HG03521 (cell line): Measurements from ENCODE around the gene SERINC4.
"Not testable (repeated sequence)": the region's sequence is repeated elsewhere in the genome, so short reads cannot be mapped to it uniquely, and the experiment has no call there.

Experiments used
- ATAC-seq: cut with Tn5 transposase; IDR thresholded peaks from one replicate; pipeline ENCODE4 v1.9.1; 2021; ENCODE audit warnings: mild to moderate bottlenecking, moderate library complexity; ENCODE audit not compliant: unreplicated experiment

The SERINC4 gene

DNA sequence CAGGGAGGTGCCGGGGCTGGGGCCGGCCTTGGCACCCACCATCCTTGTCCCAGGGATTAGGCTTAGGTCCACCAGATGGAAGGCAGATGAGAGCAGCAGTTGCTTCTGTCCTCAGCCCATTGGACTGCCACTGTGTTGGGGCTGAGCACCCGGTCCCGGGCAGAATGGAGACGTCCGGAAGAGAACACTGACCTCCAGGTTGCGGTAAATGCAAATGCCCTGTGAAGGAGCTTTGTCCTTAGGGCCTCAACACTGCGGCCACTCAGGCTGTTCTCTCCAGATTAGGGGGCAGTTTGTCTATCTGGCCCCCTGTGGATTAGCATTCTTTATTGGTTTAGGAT is at the start of gene SERINC4:
Gene SERINC4, minus strand, starts transcription at position 276 of the 341 bp plus-strand sequence. Its CDS starts 234 bp downstream, at position 42.
- ATAC-seq: no peak

DNA sequence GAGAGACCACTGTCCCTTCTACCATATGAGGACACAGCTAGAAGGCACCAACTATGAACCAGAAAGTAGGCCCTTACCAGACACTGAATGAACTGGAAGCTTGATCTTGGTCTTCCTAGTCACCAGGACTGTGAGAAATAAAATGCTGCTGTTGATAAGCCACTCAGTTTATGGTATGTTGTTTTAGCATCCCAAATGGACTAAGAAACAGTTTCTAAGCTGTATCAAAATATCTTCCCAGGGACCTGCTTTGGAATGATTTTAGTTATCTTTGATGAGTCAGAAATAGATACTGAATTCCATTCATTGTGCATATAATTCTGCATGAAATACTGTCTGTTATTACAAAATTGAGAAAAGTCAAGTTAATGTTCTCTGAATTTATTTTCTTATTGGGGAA is 45.4 kb upstream of the SERINC4 start:
- ATAC-seq: no peak

DNA sequence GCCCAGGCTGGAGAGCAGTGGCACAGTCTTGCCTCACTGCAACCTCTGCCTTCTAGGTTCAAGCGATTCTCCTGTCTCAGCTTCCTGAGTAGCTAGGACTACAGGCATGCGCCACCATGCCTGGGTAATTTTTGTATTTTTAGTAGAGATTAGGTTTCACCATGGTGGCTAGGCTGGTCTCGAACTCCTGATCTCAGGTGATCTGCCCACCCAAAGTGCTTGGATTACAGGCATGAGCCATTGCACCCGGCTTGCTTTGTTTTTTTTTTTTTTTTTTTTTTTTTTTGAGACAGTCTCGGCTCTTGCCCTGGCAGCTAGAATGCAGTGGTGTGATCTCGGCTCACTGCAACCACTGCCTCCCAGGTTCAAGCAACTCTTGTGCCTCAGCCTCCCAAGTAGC is 32.5 kb upstream of the SERINC4 start:
- ATAC-seq: not testable (repeated sequence)

DNA sequence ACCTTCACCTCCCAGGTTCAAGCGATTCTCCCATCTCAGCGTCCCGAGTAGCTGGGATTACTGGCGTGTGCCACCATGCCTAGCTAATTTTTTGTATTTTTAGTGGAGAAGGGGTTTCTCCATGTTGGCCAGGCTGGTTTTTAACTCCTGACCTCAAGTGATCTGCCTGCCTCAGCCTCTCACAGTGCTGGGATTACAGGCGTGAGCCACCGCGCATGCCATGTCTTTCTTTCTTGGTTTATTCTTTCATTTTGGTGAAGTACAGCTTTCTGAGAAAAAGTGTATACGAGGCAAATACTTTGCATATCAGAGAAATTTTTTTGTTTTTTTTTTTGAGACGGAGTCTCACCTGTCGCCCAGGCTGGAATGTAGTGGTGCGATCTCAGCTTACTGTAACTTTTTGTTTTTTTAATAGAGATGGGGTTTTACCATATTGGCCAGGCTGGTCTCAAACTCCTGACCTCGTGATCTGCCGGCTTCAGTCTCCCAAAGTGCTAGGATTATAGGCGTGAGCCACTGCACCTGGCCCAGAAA is 31.6 kb upstream of the SERINC4 start:
- not testable (repeated sequence) for ATAC-seq

DNA sequence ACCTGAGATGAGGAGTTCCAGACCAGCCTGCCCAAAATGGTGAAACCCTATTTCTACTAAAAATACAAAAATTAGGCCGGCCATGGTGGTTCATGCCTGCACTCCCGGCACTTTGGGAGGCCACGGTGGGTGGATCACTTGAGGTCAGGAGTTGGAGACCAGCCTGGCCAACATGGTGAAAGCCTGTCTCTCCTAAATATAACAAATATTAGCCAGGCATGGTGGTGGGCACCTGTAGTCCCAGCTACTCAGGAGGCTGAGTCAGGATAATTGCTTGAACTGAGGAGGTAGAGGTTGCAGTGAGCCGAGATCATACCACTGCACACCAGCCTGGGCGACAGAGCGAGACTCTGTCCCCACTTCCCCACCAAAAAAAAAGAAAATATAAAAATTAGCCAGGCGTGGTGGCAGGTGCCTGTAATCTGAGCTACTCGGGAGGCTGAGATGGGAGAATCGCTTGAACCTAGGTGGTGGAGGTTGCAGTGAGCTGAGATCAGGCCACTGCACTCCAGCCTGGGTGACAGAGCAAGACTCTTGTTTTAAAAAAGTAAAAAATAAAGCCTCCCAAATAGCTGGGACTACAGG is 30.8 kb upstream of the SERINC4 start:
- not testable (repeated sequence) for ATAC-seq

DNA sequence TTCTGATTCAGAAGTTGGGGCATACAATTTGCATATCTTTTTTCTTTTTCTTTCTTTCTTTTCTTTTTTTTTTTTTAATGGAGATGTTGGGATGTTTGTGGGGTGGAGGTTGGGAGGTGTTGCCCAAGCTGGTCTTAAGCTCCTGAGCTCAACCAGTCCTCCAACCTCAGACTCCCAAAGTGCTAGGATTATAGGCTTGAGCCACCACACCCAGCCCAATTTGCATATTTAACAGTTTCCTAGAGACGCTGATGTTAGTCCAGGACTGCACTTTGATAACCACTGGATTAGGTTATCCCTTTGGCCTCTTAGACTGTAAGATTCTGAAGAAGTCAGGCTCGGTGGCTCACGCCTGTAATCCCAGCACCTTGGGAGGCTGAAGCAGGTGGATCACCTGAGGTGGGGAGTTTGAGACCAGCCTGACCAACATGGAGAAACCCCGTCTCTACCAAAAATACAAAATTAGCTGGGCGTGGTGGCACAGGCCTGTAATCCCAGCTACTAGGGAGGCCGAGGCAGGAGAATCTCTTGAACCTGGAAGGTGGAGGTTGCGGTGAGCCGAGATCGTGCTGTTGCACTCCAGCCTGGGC is 30.0 kb upstream of the SERINC4 start:
- not testable (repeated sequence) for ATAC-seq

DNA sequence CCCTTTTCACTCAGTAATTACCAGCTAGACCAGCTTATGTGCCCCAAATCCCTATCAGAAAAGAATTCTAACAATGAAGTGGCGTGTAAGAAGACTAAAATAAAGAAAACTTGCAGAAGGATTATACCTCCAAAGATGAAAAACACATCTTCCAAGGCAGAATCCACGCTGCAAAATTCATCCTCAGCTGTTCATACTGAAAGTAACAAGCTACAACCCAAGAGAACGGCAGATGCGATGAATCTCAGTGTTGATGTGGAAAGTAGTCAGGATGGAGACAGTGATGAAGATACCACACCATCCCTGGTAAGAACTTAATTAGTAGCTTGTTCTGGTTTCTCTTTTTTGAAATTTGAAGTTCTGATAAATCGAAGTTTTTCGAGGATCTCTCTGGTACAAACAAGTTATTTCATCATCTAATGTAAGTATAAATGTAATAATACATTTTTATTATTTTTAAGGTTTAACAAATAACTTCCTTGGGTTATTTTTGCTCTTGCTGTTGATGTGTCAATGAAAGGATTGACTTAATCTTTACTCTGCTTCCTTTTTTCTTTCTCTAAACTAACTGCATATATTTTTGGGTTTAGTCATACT is 28.1 kb upstream of the SERINC4 start:
- no peak for ATAC-seq

DNA sequence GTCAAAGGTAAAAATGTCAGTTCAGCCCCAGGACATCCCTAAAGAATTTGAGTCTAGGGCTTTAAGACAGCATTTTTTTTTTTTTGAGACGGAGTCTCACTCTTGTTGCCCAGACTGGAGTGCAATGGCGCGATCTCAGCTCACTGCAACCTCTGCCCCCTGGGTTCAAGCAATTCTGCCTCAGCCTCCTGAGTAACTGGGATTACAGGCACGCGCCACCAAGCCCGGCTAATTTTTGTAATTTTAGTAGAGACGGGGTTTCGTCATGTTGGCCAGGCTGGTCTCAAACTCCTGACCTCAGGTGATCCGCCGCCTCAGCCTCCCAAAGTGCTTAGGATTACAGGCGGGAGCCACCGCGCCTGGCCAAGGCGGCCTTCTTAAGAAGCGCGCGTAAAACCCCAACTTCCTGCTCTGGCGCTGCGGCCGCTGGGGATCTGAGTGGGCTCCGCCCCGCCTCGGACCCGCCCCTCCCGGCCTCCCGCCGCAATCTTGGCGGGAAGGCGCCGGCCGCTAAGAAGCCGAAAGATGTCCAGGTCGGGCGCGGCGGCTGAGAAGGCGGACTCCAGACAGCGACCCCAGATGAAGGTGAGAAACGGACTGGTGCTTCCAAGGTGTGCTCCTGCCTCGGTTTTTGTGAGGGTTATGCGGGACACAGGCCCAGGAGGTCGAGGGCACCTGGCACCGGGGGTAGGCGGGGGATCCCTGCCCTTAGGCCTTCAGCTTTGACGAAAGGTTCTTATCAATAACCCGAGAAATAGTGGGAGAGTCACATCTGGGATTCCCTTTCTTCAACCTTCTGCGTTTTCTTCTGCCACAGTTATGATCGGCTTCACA is 26.7 kb upstream of the SERINC4 start, which contains the start of gene WDR76:
Gene WDR76, plus strand, starts transcription at position 495 of the 834 bp plus-strand sequence. Its CDS starts 31 bp downstream, at position 526.
- ATAC-seq: peak; percentile 50

DNA sequence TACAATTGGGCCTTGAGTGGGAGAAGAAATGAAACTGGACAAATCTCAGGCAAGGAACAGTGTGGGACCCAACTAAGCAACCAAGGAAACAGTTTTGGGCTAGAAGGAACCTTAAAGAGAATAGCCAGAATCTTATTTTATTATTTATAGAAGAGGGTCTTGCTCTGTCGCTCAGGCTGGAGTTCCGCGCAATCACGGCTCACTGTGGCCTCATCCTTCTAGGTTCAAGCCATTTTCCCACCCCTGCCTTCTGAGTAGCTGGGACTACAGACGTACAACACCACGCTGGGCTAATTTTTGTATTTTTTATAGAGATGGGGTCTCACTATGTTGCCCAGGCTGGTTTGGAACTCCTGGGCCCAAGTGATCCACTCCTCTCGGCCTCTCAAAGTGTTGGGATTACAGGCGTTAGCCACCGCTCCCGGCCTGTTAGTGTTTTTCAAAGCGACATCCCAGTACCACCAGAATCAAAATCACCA is 26.0 kb upstream of the SERINC4 start:
- no peak for ATAC-seq

DNA sequence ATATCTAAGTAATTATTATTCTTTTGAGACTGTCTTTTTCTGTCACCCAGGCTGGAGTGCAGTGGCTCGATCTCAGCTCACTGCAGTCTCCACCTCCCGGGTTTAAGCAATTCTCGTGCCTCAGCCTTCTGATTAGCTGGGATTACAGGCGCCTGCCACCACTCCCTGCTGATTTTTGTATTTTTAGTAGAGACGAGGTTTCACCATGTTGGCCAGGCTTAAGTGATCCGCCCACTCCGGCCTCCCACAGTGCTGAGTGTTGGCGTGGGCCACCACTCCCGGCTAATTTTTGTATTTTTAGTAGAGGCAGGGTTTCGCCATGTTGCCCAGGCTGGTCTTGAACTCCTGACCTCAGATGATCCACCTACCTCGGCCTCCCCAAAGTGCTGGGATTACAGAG is 25.3 kb upstream of the SERINC4 start:
- ATAC-seq: not testable (repeated sequence)

DNA sequence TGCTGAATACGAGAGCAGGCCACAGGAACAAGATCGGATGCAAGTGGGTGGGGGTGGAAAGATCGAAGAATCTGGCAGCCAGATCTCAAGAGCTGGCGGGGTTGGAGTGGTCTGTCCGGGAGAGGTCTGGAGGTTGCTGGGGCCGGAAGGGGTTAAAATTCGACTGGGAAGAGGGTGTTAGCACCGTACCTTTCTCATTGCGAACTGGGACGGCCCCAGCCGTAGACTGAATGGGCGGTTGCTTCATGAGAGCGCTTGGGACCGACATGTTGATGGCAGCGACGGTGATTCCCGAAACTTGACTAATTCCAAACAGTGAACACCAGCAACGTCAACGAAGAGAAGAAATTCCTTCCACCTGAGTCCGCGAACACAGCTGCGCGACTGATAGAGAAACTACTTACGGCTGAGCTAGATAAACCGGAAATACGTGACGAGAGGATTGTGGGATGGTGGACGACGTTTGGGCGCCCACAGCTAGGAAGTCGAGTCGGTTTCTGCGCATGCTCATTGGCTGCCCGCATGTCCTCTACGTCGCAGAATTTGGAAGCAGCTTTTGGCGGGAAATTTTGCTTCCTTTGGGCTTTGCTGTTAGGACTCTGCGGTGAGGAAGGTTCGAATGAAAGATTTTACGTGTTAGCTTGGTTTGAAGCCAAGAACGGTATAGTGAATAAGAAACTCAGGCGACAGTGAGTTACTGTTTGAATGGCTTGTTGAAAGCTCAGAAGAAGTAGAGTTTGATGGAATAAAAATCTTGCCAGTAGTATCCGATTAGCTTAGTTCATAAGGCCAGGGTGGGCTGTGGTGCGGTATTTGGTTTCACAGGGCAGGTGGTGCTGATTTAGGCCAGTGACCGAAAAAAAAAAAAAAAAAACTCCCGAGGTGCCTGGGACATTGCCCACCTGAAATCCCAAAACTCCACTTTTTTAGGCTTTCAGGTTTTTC is 24.6 kb upstream of the SERINC4 start, which contains the start of gene MFAP1:
Gene MFAP1, minus strand, starts transcription at position 389 of the 945 bp plus-strand sequence. Its CDS starts 121 bp downstream, at position 268.
- ATAC-seq: peak; percentile 77

DNA sequence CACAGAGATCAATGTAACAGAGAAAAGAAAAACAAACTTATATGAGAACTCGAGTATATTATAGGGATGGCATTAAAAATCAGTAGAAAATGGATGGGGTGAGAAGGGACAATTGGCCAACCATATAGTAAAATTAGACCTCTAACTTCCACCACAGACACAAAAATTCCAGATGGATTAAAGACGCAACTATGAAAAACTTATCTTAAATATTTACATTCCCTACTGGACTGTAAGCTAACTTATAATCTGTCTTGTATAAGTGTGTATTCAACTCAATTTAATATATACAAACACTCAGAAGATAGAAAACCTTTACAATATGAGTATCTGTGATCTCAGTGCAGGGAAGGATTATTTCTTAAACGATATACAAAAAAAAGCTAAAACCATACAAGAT is 21.5 kb upstream of the SERINC4 start:
- no peak for ATAC-seq

DNA sequence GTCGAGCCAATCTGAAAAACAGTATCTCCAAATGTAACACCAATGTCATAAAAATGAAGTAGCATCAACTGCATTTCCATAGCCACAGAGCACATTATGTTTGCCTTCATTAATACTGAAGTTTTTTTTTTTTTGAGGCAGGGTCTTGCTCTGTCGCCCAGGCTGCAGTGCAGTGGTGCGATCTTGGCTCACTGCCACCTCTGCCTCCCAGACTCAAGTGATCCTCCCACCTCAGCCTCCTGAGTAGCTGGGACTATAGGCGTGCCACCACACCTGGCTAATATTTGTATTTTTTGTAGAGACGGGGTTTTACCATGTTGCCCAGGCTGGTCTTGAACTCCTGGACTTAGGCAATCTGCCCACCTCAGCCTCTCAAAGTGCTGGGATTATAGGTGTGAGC is 15.0 kb upstream of the SERINC4 start:
- ATAC-seq: not testable (repeated sequence)

DNA sequence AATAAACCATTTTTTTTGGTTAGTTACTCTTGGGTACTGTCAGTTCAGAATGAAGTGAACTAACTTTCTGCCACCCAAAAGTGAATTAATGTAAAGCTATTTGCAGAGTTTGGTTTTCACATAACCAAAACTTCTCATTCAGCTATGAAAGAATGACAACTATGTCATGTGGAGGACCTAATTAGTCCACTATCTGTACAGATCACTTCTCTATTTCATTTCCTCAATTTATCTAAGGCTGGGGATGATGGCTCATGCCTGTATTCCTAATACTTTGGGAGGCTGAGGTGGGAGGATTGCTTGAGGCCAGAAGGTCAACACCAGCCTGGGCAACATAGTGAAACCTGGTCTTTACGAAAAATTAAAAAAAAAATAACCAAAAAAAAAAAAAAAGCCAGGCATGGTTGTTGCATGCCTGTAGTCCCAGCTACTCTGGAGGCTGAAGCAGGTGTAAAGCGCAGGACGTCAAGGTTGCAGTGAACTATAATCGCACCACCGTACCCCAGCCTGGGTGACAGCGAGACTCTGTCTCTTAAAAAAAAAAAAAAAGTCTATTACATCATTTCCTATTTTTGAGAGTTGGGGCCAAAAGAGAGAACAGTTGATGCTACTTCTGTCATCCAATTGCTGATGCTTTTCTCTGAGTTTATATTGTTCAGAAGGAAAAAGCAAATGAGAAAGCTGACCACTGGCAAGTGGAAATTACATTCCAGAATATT is 9.1 kb upstream of the SERINC4 start:
- ATAC-seq: no peak

DNA sequence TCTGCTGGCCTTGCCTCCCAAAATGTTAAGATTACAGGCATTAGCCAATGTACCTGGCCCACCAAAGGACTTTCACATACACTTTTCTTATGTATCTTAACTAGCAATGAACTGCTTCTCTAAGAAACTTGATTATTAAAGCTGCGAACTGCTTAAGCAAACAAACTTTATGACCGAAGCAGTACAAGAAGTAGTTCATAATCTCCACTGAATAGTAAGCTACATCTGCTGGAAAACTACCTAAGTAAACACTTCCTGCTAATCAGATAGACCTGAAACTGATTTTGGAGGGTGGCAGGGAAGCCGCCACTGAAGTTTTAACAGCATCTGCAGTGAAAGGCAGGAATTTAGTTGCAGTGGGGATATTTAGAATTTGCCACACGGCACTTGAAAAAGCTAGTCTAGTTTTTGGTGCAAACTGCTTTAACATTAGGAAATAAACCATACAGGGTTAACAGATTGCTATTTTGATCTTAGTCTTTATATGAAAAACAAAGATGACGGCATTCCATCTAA is 8.5 kb upstream of the SERINC4 start:
- no peak for ATAC-seq

DNA sequence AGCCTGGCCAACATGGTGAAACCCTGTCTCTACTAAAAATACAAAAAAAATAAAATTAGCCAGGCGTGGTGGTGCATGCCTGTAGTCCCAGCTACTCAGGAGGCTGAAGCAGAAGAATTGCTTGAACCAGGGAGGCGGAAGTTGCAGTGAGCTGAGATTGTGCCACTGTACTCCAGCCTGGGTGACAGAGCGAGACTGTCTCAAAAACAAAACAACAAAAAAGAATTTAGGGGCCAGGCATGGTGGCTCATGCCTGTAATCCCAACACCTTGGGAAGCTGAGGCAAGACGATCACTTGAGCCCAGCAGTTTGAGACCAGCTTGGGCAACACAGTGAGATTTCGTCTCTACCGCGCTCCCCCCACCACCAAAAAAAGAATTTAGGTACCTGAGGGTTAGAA is 2.7 kb upstream of the SERINC4 start:
- not testable (repeated sequence) for ATAC-seq

DNA sequence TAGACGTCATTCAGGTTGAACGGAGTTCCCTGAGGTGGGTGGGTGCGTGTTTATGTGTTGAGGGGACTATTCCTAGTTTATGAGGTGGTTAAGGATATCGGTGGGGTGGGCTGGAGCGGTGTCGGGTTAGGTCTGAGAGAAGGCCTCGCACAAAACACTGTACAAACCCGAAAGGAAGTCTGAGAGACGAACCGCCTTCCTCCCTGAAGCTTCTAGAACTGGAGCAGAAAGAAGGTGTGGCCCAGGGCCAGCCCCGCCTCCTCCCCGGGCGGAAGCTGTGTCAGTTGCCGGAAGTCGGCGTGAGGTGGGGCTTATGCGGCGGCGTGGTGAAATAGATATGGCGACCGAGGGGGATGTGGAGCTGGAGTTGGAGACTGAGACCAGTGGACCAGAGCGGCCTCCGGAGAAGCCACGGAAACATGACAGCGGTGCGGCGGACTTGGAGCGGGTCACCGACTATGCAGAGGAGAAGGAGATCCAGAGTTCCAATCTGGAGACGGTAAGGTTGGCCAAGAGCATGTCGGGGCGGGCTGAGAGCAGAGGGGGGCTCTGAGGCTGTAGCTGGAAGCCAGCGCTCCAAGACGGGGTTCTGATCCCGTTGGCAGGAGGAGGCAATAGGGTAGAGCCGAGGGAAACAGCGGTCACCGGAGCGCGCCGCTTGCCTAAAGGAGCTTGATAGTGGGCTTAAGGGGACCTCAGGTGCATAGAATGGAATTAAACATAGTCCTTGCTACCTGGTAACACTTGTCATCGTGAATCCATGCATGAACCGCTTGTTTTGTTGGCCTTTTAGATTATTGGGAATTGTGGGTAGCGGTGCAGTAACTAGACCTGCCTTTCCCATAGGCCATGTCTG is 494 bp upstream of the SERINC4 start, which contains the start of gene HYPK:
Gene HYPK, plus strand, starts transcription at position 314 of the 856 bp plus-strand sequence. Its CDS starts 24 bp downstream, at position 338.
- ATAC-seq: peak; percentile 87
